ENCODE measurements around the gene PHF3. TPM values are rescaled to one million over a fixed set of nuclear protein-coding genes. Genes with fewer than 3 reads are reported as not detected.

PHF3 gene, protein sequence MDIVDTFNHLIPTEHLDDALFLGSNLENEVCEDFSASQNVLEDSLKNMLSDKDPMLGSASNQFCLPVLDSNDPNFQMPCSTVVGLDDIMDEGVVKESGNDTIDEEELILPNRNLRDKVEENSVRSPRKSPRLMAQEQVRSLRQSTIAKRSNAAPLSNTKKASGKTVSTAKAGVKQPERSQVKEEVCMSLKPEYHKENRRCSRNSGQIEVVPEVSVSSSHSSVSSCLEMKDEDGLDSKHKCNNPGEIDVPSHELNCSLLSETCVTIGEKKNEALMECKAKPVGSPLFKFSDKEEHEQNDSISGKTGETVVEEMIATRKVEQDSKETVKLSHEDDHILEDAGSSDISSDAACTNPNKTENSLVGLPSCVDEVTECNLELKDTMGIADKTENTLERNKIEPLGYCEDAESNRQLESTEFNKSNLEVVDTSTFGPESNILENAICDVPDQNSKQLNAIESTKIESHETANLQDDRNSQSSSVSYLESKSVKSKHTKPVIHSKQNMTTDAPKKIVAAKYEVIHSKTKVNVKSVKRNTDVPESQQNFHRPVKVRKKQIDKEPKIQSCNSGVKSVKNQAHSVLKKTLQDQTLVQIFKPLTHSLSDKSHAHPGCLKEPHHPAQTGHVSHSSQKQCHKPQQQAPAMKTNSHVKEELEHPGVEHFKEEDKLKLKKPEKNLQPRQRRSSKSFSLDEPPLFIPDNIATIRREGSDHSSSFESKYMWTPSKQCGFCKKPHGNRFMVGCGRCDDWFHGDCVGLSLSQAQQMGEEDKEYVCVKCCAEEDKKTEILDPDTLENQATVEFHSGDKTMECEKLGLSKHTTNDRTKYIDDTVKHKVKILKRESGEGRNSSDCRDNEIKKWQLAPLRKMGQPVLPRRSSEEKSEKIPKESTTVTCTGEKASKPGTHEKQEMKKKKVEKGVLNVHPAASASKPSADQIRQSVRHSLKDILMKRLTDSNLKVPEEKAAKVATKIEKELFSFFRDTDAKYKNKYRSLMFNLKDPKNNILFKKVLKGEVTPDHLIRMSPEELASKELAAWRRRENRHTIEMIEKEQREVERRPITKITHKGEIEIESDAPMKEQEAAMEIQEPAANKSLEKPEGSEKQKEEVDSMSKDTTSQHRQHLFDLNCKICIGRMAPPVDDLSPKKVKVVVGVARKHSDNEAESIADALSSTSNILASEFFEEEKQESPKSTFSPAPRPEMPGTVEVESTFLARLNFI (N-terminal part only)
- 97.6 TPM for total RNA-seq

DNA sequence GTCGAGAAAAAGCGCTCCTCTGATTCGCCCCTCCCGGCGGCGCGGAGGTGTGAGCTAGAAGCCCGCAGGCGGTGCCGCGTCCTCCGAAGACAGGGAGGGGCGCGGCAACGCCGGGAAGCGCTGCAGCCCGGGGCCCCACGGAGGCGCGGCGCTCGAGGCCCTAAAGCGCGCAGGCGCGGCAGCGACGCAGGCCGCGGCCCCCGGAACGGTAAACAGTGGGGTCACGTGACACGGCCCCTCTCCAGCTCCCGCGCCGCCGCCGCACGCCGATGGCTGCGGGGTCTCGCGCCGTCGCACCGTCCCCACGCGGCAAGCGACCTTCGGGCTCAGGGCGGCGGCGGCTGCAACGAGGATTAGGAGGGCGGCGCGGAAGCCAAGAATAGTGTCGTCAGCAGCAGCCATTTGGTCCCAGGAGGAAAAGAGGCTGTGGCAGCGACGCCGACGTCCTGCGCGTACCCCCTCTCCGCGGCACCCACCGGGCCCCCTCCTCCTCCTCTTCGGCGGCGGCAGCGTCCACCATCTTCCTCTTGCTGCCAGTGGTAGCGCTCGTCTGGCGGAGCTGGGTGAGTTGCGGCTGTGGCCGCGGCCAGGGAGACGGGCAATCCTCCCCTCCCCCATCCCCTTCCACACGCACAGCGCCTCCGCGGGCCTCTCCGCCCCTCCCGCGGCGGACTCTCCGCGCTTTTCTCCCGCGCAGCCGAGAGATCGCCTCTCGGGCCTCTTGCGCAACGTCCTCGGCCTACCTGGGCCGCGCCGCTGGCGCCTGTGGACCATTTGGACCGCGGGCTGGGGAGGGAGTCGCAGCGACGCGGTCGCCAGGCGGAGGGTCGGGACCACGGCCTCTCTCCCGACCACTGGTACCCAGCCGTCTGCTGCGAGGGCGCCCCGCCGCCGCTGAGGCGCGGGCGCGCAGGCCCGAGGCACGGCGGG is at the start of gene PHF3:
Gene PHF3 (plus strand): TSS at position 215 of the 930 bp plus-strand sequence. CDS start 10,750 bp downstream, outside the sequence.

Small RNA genes within 50 kb of the gene (small RNA-seq; reads per million reads assigned to genes)
- gene AL513043.1 = not detected

Other genes starting within 250 kb of the PHF3 start
- gene PTP4A1, start 63.3 kb upstream of the PHF3 start, total RNA-seq = 65.7 TPM